Posterior vena cava (tissue), 2 donors: ENCODE data around the gene CTNS. TPM values are rescaled to one million over a fixed set of nuclear protein-coding genes. Genes with fewer than 3 reads are reported as not detected.

Source experiments
- DNase-seq: peaks from one replicate; pipeline ENCODE4 v3.0.0-alpha.2; 2020; ENCODE audit warnings: low spot score
- intact Hi-C, 2 donors: fragments of 100-400 bp; cut with DNase I; formaldehyde crosslinking; loops; one replicate each; pipeline versions ENCODE4 v1.14.1 to v1.14.2; 2022 to 2023
- total RNA-seq, 2 donors: library from RNA; stranded (reverse); fragmentation: NEBNext Ultra II Directional; extraction: Animal tissue kit (Norgen Biotek cat#: 25700); gene quantifications; one replicate each; pipeline ENCODE4 v1.2.1, GENCODE V29; 2021
- donor health status: DM: yes; HTN: yes; CAD: no.
- donor health status: DM: yes; HTN: yes; CAD: no.

CTNS gene
- total RNA-seq, 2 donors from 2014 or later = 9.2 to 11.7 TPM

GRCh38 chr17:3615160-3615870, 21.2 kb upstream of the CTNS start:
- no peak for DNase-seq
- intact Hi-C loops = no loop called here

- intact Hi-C loops = loop anchor here in 1 of 2 donors (1.0 kb wide), 1 partner anchor 33 kb away; no protein-coding TSS in a partner anchor
- no peak for DNase-seq
Measured at GRCh38 chr17:3621146-3621720, 15.3 kb upstream of the CTNS start.

- DNase-seq = no peak
Measured at GRCh38 chr17:3622977-3623594, 13.5 kb upstream of the CTNS start.

GRCh38 chr17:3626831-3627768, 9.5 kb upstream of the CTNS start:
- no peak for DNase-seq
- intact Hi-C loops = no loop called here

More at GRCh38 chr17:3622977-3623594, 13.5 kb upstream of the CTNS start:
- intact Hi-C loops = no loop called here

GRCh38 chr17:3627769-3628167, 8.8 kb upstream of the CTNS start:
- DNase-seq = no peak

GRCh38 chr17:3630781-3631180, 5.8 kb upstream of the CTNS start:
- DNase-seq = no peak
- intact Hi-C loops = loop anchor here in 1 of 2 donors (10.0 kb wide), 1 partner anchor 96 kb away; no protein-coding TSS in a partner anchor

More at GRCh38 chr17:3627769-3628167, 8.8 kb upstream of the CTNS start:
- intact Hi-C loops = no loop called here

GRCh38 chr17:3632287-3632686, 4.3 kb upstream of the CTNS start:
- intact Hi-C loops = loop anchor here in 1 of 2 donors (10.0 kb wide), 1 partner anchor 97 kb away; no protein-coding TSS in a partner anchor

GRCh38 chr17:3635474-3636153, 946 bp upstream of the CTNS start:
- DNase-seq = no peak
- intact Hi-C loops = loop anchor here in 1 of 2 donors (10.0 kb wide), 1 partner anchor 101 kb away; no protein-coding TSS in a partner anchor

More at GRCh38 chr17:3632287-3632686, 4.3 kb upstream of the CTNS start:
- DNase-seq = no peak

- intact Hi-C loops = loop anchor here in 1 of 2 donors (10.0 kb wide), 1 partner anchor 102 kb away; no protein-coding TSS in a partner anchor
- DNase-seq = no peak
Measured at GRCh38 chr17:3636908-3637373, 381 bp downstream of the CTNS start.

GRCh38 chr17:3639981-3640596, 3.5 kb downstream of the CTNS start:
- DNase-seq = no peak

GRCh38 chr17:3641014-3641413, 4.5 kb downstream of the CTNS start:
- intact Hi-C loops = no loop called here
- no peak for DNase-seq

More at GRCh38 chr17:3639981-3640596, 3.5 kb downstream of the CTNS start:
- intact Hi-C loops = loop anchor here in 1 of 2 donors (10.0 kb wide), 1 partner anchor 105 kb away; no protein-coding TSS in a partner anchor

GRCh38 chr17:3641717-3642486, 5.3 kb downstream of the CTNS start:
- intact Hi-C loops = no loop called here
- no peak for DNase-seq

GRCh38 chr17:3643889-3644349, 7.4 kb downstream of the CTNS start:
- intact Hi-C loops = no loop called here

GRCh38 chr17:3645310-3645709, 8.8 kb downstream of the CTNS start:
- intact Hi-C loops = no loop called here
- no peak for DNase-seq

More at GRCh38 chr17:3643889-3644349, 7.4 kb downstream of the CTNS start:
- no peak for DNase-seq

GRCh38 chr17:3647251-3647650, 10.7 kb downstream of the CTNS start:
- intact Hi-C loops = no loop called here
- DNase-seq = no peak

GRCh38 chr17:3647769-3648555, 11.4 kb downstream of the CTNS start:
- DNase-seq = no peak
- intact Hi-C loops = no loop called here
